Sigmoid colon (tissue), 7 donors: ENCODE measurements around the gene CNOT3. TPM values are rescaled to one million over a fixed set of nuclear protein-coding genes. Genes with fewer than 3 reads are reported as not detected.

Experiments used
- DNase-seq: peaks from one replicate; pipeline ENCODE4 v3.0.0-alpha.2; 2019
- H3K27ac ChIP-seq, 4 donors: fragments of 200-600 bp; sonication (generic); one replicate each; pipeline ENCODE4 v1.5.1; 2016 to 2019; ENCODE audit warnings: mild to moderate bottlenecking in 1 of 4
- H3K27me3 ChIP-seq, 3 donors: fragments of 200-600 bp; sonication (generic); one replicate each; pipeline ENCODE4 v1.5.1; 2019; ENCODE audit warnings: mild to moderate bottlenecking in 1 of 3
- H3K36me3 ChIP-seq, 4 donors: fragments of 200-600 bp; sonication (generic); one replicate each; pipeline ENCODE4 v1.5.1; 2016 to 2019
- H3K4me1 ChIP-seq, 4 donors: fragments of 200-600 bp; sonication (generic); one replicate each; pipeline ENCODE4 v1.5.1; 2017 to 2019
- H3K4me3 ChIP-seq, 4 donors: fragments of 200-600 bp; sonication (generic); one replicate each; pipeline ENCODE4 v1.5.1; 2017 to 2019; ENCODE audit warnings: mild to moderate bottlenecking in 2 of 4, moderate library complexity in 1 of 4
- H3K9me3 ChIP-seq, 4 donors: fragments of 200-600 bp in 3 of 4; sonication (generic) in 3 of 4; one replicate each; pipeline versions ENCODE4 v1.5.1 to v1.6.1; 2013 to 2019
- EP300 ChIP-seq, 4 donors: sonication (generic); formaldehyde crosslinking; IDR thresholded peaks; one replicate each; pipeline ENCODE4 v1.6.1; 2017; ENCODE audit warnings: antibody characterized with exemption in 4 of 4
- POLR2A ChIP-seq, 2 donors: fragments of 450-650 bp; IDR thresholded peaks; one replicate each; pipeline ENCODE4 v1.6.1; 2016; ENCODE audit warnings: antibody characterized with exemption in 2 of 2, mild to moderate bottlenecking in 2 of 2, moderate library complexity in 2 of 2
- POLR2AphosphoS5 ChIP-seq, 4 donors: sonication (generic); formaldehyde crosslinking; IDR thresholded peaks; one replicate each; pipeline ENCODE4 v1.6.1; 2017; ENCODE audit warnings: antibody characterized with exemption in 4 of 4
- WGBS, 2 donors: extraction: QIAGEN DNeasy Blood & Tissue Kit; methylation state at CpG; one replicate each; pipeline ENCODE4 v1.1.7; 2013; 5-methylcytosine and 5-hydroxymethylcytosine counted together
- intact Hi-C: fragments of 100-400 bp; cut with DNase I; formaldehyde crosslinking; loops from one replicate; pipeline ENCODE4 v1.15.1; 2023
- polyA plus RNA-seq, 3 donors: library from polyadenylated mRNA; stranded (reverse); fragments of 200-250 nt; gene quantifications; one replicate each; pipeline ENCODE4 v1.2.3, GENCODE V29; 2013
- total RNA-seq, 4 donors: library from RNA; depleted of rRNA; stranded (reverse); fragments of >200 nt; gene quantifications; one replicate each; pipeline ENCODE4 v1.1.0, GENCODE V29; 2016
- TF ChIP-seq, protein P1 (sequence below), 4 experiments: fragments of 450-650 bp in 3 of 4; fragments of 200-600 bp in 1 of 4; IDR thresholded peaks; one replicate each; pipeline ENCODE4 v1.5.1; 2016 to 2019; ENCODE audit warnings: antibody characterized with exemption in 4 of 4, mild to moderate bottlenecking in 3 of 4, moderate library complexity in 2 of 4
- donor health status: healthy with polysubstance abuse.
- donor health status: Bipolar disorder and iron deficiency.
- donor health status: healthy.

Gene CNOT3
- total and polyA plus RNA-seq, 7 donors = 11.8 to 32.9 (median 19.8) TPM

DNA sequence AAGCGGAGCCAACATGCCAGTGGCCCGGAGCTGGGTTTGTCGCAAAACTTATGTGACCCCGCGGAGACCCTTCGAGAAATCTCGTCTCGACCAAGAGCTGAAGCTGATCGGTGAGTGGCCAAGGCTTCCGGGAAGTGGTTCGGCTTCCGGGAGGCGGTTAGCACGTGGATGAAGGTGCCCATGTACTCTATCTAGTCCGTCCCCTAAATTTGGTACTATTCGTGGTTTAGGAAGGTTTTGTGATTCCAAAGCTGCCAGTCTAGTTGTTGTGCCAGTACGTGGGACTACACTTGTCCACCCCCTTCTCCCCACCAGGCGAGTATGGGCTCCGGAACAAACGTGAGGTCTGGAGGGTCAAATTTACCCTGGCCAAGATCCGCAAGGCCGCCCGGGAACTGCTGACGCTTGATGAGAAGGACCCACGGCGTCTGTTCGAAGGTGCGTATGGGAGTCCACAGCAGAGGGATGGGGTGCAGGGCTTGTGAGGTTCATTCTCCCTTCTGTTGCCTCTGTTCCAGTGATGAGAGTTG lies 63.7 kb downstream of the CNOT3 start:
- H3K4me1 ChIP-seq = peaks cover 0 to 57% (median 54%) of the 10 kb centered on the region in 4 donors
- intact Hi-C loops = loop anchor here (5.0 to 10.0 kb wide), 2 partner anchors 39 to 264 kb away; partner anchors contain the start of gene LENG9
- H3K9me3 ChIP-seq = no peaks in the 10 kb centered on the region
- H3K27ac ChIP-seq = peak overlapping the region; percentile 90 to 96 (median 92)
- DNase-seq = no peak
- TF ChIP-seq EP300 (IDR thresholded peaks at IDR 0.05) (no peak), POLR2A (IDR thresholded peaks at IDR 0.05) (no peak), POLR2AphosphoS5 (IDR thresholded peaks at IDR 0.05) (no peak)
- TF ChIP-seq, protein P1, sequence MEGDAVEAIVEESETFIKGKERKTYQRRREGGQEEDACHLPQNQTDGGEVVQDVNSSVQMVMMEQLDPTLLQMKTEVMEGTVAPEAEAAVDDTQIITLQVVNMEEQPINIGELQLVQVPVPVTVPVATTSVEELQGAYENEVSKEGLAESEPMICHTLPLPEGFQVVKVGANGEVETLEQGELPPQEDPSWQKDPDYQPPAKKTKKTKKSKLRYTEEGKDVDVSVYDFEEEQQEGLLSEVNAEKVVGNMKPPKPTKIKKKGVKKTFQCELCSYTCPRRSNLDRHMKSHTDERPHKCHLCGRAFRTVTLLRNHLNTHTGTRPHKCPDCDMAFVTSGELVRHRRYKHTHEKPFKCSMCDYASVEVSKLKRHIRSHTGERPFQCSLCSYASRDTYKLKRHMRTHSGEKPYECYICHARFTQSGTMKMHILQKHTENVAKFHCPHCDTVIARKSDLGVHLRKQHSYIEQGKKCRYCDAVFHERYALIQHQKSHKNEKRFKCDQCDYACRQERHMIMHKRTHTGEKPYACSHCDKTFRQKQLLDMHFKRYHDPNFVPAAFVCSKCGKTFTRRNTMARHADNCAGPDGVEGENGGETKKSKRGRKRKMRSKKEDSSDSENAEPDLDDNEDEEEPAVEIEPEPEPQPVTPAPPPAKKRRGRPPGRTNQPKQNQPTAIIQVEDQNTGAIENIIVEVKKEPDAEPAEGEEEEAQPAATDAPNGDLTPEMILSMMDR (IDR thresholded peaks at IDR 0.05) = no peak
- H3K4me3 ChIP-seq = peak overlapping the region; percentile 60 to 64 (median 63)
- peaks cover 14 to 48% (median 26%) of the 10 kb centered on the region in 4 donors for H3K36me3 ChIP-seq
- H3K27me3 ChIP-seq = no peaks in the 10 kb centered on the region
- WGBS, 2 donors = 1 to 4% methylated on average over 28 of the region's 28 CpGs

DNA sequence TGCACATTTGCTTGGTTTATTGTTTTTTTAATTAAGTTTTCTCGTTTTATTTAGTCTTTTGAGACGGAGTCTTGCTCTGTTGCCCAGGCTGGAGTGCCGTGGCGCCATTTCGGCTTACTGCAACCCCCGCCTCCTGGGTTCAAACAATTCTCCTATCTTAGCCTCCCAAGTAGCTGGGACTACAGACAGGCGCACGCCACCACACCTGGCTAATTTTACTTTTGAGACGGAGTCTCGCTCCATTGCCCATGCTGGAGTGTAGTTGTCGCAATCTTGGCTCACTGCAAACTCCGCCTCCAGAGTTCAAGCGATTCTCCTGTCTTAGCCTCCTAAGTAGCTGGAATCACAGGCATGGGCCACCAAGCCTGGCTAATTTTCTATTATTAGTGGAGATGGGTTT lies 64.4 kb downstream of the CNOT3 start:
- 53 to 65% methylated on average over 13 of the region's 13 CpGs for WGBS, 2 donors
- Histone ChIP-seq H3K27me3 (no peaks in the 10 kb centered on the region), H3K27ac (peak overlapping the region in 3 of 4 donors; percentile 90 to 96 (median 93)), H3K9me3 (no peaks in the 10 kb centered on the region), H3K36me3 (peaks cover 21 to 56% (median 33%) of the 10 kb centered on the region in 4 donors), H3K4me1 (peaks cover 0 to 63% (median 56%) of the 10 kb centered on the region in 4 donors), H3K4me3 (peak overlapping the region in 3 of 4 donors; percentile 60 to 64 (median 64))
- intact Hi-C loops = loop anchor here (5.0 to 10.0 kb wide), 2 partner anchors 40 to 263 kb away; partner anchors contain the start of gene LENG9
- no peak for DNase-seq
- TF ChIP-seq EP300 (IDR thresholded peaks at IDR 0.05) (no peak), POLR2AphosphoS5 (IDR thresholded peaks at IDR 0.05) (no peak), POLR2A (IDR thresholded peaks at IDR 0.05) (no peak)
- TF ChIP-seq, protein P1 (IDR thresholded peaks at IDR 0.05) = no peak

DNA sequence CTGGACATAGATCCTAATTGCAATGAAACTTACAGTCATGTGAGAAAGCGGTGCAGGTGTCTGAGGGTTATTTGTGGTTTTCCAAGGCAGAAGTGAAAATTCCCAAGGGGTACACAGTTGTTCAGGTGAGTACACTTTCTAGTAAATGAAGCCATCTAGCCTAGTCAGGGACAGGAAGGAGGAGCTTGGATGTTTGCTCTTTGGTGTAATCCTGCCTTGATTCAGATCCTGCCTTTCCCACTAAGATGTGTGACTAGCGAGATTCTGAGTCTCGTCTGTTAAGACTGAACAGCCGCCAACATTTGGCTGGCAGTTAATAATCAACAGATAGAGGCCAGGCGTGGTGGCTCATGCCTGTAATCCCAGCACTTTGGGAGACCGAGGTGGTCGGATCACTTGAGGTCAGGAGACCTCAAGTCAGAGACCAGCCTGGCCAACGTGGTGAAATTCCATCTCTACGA lies 65.6 kb downstream of the CNOT3 start:
- Histone ChIP-seq H3K4me3 (peak overlapping the region in 1 of 4 donors; percentile 8), H3K27ac (no peak overlapping the region), H3K4me1 (peaks cover 0 to 75% (median 59%) of the 10 kb centered on the region in 4 donors), H3K9me3 (no peaks in the 10 kb centered on the region), H3K36me3 (peaks cover 31 to 68% (median 45%) of the 10 kb centered on the region in 4 donors), H3K27me3 (no peaks in the 10 kb centered on the region)
- DNase-seq = no peak
- TF ChIP-seq POLR2AphosphoS5 (IDR thresholded peaks at IDR 0.05) = no peak
- no peak for TF ChIP-seq EP300 (IDR thresholded peaks at IDR 0.05)
- TF ChIP-seq, protein P1 (IDR thresholded peaks at IDR 0.05) = no peak
- TF ChIP-seq POLR2A (IDR thresholded peaks at IDR 0.05) = no peak
- intact Hi-C loops = loop anchor here (5.0 to 10.0 kb wide), 2 partner anchors 41 to 262 kb away; partner anchors contain the start of gene LENG9
- 15 to 52% methylated on average over 9 of the region's 9 CpGs for WGBS, 2 donors

DNA sequence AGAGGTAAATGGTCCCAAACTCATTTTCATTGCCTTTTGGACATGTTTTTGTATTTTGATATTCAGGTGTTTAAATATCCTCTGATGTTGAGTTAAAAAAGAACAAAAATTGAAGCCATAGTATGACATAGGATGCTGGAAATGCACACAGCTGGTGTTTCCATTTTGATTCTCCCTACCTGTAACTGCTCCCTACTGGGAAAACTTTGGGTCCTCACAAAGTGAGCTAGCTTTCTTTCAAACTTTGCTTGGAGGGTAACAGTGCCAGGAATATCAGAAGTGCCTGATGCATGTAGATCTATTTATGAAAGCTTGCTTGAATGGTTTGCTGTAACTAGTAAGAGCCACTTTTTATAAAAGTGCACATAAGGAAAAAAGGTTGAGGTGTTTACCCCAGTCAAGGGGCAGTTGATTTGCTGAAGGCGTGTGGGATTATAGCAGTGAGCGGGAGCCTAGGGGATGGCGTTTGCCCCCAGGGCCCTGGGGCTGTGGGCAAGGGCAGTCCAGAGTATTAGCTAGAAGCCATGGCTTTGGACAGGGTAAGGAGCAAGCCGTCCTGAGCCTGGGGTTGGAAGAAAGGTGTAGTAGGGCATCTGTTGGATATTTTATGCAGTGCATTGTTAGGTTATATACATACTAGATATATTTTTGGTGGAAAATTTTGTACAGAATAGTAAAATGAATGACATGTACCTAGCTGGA lies 67.4 kb downstream of the CNOT3 start:
- no peak overlapping the region for H3K27ac ChIP-seq
- H3K36me3 ChIP-seq = peaks cover 31 to 72% (median 45%) of the 10 kb centered on the region in 4 donors
- H3K4me3 ChIP-seq = no peak overlapping the region
- no peaks in the 10 kb centered on the region for H3K9me3 ChIP-seq
- 80 to 83% methylated on average over 4 of the region's 4 CpGs for WGBS, 2 donors
- no peaks in the 10 kb centered on the region for H3K27me3 ChIP-seq
- TF ChIP-seq POLR2AphosphoS5 (IDR thresholded peaks at IDR 0.05) (no peak), EP300 (IDR thresholded peaks at IDR 0.05) (no peak), POLR2A (IDR thresholded peaks at IDR 0.05) (no peak)
- TF ChIP-seq, protein P1 (IDR thresholded peaks at IDR 0.05) = no peak
- H3K4me1 ChIP-seq = peaks cover 0 to 92% (median 74%) of the 10 kb centered on the region in 4 donors
- intact Hi-C loops = loop anchor here (5.0 to 10.0 kb wide), 2 partner anchors 43 to 260 kb away; partner anchors contain the start of gene LENG9
- no peak for DNase-seq

Other genes with a start within 250 kb of the CNOT3 start
- not detected for gene CACNG7, start 228.5 kb upstream of the CNOT3 start, total RNA-seq
- gene CACNG7, start 228.5 kb upstream of the CNOT3 start, polyA plus RNA-seq = under 1 TPM in 1 of 3 donors, not detected in 2; 0.20 TPM
- under 1 TPM in 1 of 4 donors, not detected in 3; under 0.01 TPM for gene CACNG8, start 174.8 kb upstream of the CNOT3 start, total RNA-seq
- under 1 TPM in 1 of 3 donors, not detected in 2; 0.03 TPM for gene CACNG8, start 174.8 kb upstream of the CNOT3 start, polyA plus RNA-seq
- not detected for gene CACNG6, start 146.1 kb upstream of the CNOT3 start, total RNA-seq
- not detected for gene CACNG6, start 146.1 kb upstream of the CNOT3 start, polyA plus RNA-seq
- gene VSTM1, start 73.9 kb upstream of the CNOT3 start, total RNA-seq = not detected
- gene VSTM1, start 73.9 kb upstream of the CNOT3 start, polyA plus RNA-seq = not detected
- gene TARM1, start 56.4 kb upstream of the CNOT3 start, total RNA-seq = not detected
- not detected for gene TARM1, start 56.4 kb upstream of the CNOT3 start, polyA plus RNA-seq
- 1 to 10 TPM in 2 of 4 donors, not detected in 2; 3.0 to 3.1 TPM for gene OSCAR, start 37.0 kb upstream of the CNOT3 start, total RNA-seq
- 1 to 10 TPM in 1 of 3 donors, under 1 TPM in 1, not detected in 1; 0.93 to 4.2 TPM for gene OSCAR, start 37.0 kb upstream of the CNOT3 start, polyA plus RNA-seq
- 10 to 100 TPM; 18.8 to 32.4 (median 20.2) TPM for gene NDUFA3, start 34.9 kb upstream of the CNOT3 start, total RNA-seq
- gene NDUFA3, start 34.9 kb upstream of the CNOT3 start, polyA plus RNA-seq = 100 to 1,000 TPM; 151 to 207 (median 184) TPM
- 10 to 100 TPM; 18.2 to 24.7 (median 20.4) TPM for gene TFPT, start 22.1 kb upstream of the CNOT3 start, total RNA-seq
- gene TFPT, start 22.1 kb upstream of the CNOT3 start, polyA plus RNA-seq = 10 to 100 TPM; 22.2 to 28.6 (median 25.2) TPM
- 10 to 100 TPM; 48.7 to 53.5 (median 51.5) TPM for gene PRPF31, start 22.0 kb upstream of the CNOT3 start, total RNA-seq
- 10 to 100 TPM; 25.0 to 60.9 (median 36.6) TPM for gene PRPF31, start 22.0 kb upstream of the CNOT3 start, polyA plus RNA-seq
- gene LENG1, start 22.0 kb downstream of the CNOT3 start, total RNA-seq = 1 to 10 TPM; 7.8 to 10.0 (median 8.7) TPM
- 10 to 100 TPM in 1 of 3 donors, 1 to 10 TPM in 2; 8.4 to 11.5 (median 8.6) TPM for gene LENG1, start 22.0 kb downstream of the CNOT3 start, polyA plus RNA-seq
- gene TMC4, start 35.4 kb downstream of the CNOT3 start, total RNA-seq = 1 to 10 TPM in 1 of 4 donors, under 1 TPM in 1, not detected in 2; 0.66 to 1.4 TPM
- 10 to 100 TPM; 13.9 to 55.4 (median 25.2) TPM for gene TMC4, start 35.4 kb downstream of the CNOT3 start, polyA plus RNA-seq
- 10 to 100 TPM; 20.1 to 49.7 (median 31.0) TPM for gene MBOAT7, start 51.8 kb downstream of the CNOT3 start, total RNA-seq
- 10 to 100 TPM; 15.0 to 79.7 (median 16.0) TPM for gene MBOAT7, start 51.8 kb downstream of the CNOT3 start, polyA plus RNA-seq
- 10 to 100 TPM; 41.5 to 80.9 (median 53.2) TPM for gene TSEN34, start 53.5 kb downstream of the CNOT3 start, total RNA-seq
- gene TSEN34, start 53.5 kb downstream of the CNOT3 start, polyA plus RNA-seq = 10 to 100 TPM; 47.3 to 61.9 (median 52.5) TPM
- gene RPS9, start 63.1 kb downstream of the CNOT3 start, total RNA-seq = 1,000 to 10,000 TPM; 2,139 to 2,970 (median 2,693) TPM
- gene RPS9, start 63.1 kb downstream of the CNOT3 start, polyA plus RNA-seq = 1,000 to 10,000 TPM; 3,254 to 5,599 (median 3,699) TPM
- 10 to 100 TPM; 12.5 to 19.3 (median 16.8) TPM for gene LILRB3, start 85.2 kb downstream of the CNOT3 start, total RNA-seq
- gene LILRB3, start 85.2 kb downstream of the CNOT3 start, polyA plus RNA-seq = 1 to 10 TPM; 4.2 to 7.2 (median 4.9) TPM
- 1 to 10 TPM; 1.8 to 3.2 (median 2.3) TPM for gene LILRA6, start 105.0 kb downstream of the CNOT3 start, total RNA-seq
- gene LILRA6, start 105.0 kb downstream of the CNOT3 start, polyA plus RNA-seq = 1 to 10 TPM; 1.2 to 2.3 (median 1.5) TPM
- gene LILRB5, start 119.5 kb downstream of the CNOT3 start, total RNA-seq = 10 to 100 TPM in 3 of 4 donors, 1 to 10 TPM in 1; 8.4 to 23.5 (median 11.7) TPM
- gene LILRB5, start 119.5 kb downstream of the CNOT3 start, polyA plus RNA-seq = 10 to 100 TPM in 1 of 3 donors, 1 to 10 TPM in 2; 2.2 to 27.0 (median 4.2) TPM
- gene LILRB2, start 143.3 kb downstream of the CNOT3 start, total RNA-seq = 1 to 10 TPM; 2.5 to 5.0 (median 3.5) TPM
- gene LILRB2, start 143.3 kb downstream of the CNOT3 start, polyA plus RNA-seq = 1 to 10 TPM; 2.4 to 5.9 (median 5.5) TPM
- 1 to 10 TPM in 3 of 4 donors, not detected in 1; 2.0 to 6.7 (median 2.5) TPM for gene LILRA5, start 175.4 kb downstream of the CNOT3 start, total RNA-seq
- 10 to 100 TPM in 1 of 3 donors, 1 to 10 TPM in 2; 5.1 to 14.6 (median 6.0) TPM for gene LILRA5, start 175.4 kb downstream of the CNOT3 start, polyA plus RNA-seq
- gene LILRA4, start 201.4 kb downstream of the CNOT3 start, total RNA-seq = under 1 TPM in 1 of 4 donors, not detected in 3; 0.36 TPM
- gene LILRA4, start 201.4 kb downstream of the CNOT3 start, polyA plus RNA-seq = 1 to 10 TPM in 2 of 3 donors, under 1 TPM in 1; 0.92 to 3.9 (median 3.0) TPM
- gene LAIR1, start 227.2 kb downstream of the CNOT3 start, total RNA-seq = 10 to 100 TPM in 3 of 4 donors, 1 to 10 TPM in 1; 4.4 to 18.9 (median 14.4) TPM
- 10 to 100 TPM in 2 of 3 donors, 1 to 10 TPM in 1; 6.6 to 34.6 (median 13.4) TPM for gene LAIR1, start 227.2 kb downstream of the CNOT3 start, polyA plus RNA-seq